Erythroblast (primary cell): ENCODE results near the gene ST8SIA6.

Source experiments
- GATA1 ChIP-seq: IDR thresholded peaks from 2 replicates; pipeline ENCODE4 v1.6.1; 2011; ENCODE audit warnings: low read depth, mild to moderate bottlenecking, control low read depth, low read length, moderate library complexity
- POLR2A ChIP-seq: IDR thresholded peaks from 2 replicates; pipeline ENCODE4 v1.6.1; 2011; ENCODE audit warnings: mild to moderate bottlenecking, low read length

- TF ChIP-seq POLR2A (no peak), GATA1 (no peak)
Measured at GRCh38 chr10:17357781-17358180, 96.6 kb downstream of the ST8SIA6 start.
